ENCODE data around the gene ACHE.
"Not testable (repeated sequence)": the region's sequence is repeated elsewhere in the genome, so short reads cannot be mapped to it uniquely, and the experiment has no call there.

ACHE gene

DNA sequence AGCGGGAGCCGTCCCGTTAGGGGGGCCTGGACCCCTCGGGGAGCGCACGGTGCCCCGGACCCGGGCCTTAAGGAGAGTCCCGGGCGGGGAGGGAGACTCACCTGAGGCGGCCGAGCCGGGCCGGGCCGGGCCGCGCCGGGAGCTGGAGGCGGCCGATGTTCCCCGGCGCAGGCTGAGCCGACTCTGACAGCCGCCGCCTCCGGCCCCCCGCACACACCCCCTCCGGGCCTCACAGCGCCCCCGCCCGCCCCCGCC is at the start of gene ACHE:
Gene ACHE (minus strand): TSS at position 188 of the 255 bp plus-strand sequence. CDS start 1,656 bp downstream, outside the sequence.
- DNase-seq (ENCODE audit: low read depth in 2 of 2, low spot score in 1 of 2), result no peak

DNA sequence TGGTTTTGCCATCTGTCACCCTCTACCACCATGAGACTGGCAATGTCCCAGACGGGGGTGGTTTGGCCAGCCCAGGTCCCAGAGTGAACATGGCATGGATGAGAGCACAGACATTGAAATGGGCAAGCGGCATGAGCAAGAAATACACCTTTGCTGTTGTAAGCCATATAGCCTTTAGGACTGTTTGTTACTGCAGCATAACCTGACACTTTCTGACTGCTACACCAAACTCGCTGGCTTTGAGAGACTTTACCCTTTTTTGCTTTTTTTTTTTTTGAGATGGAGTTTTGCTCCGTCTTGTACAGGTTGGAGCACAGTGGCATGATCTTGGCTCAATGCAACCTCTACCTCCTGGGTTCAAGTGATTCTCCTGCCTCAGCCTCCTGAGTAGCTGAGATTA is 48.5 kb upstream of the ACHE start:
- no peak for DNase-seq (ENCODE audit: low read depth in 2 of 2, low spot score in 1 of 2)

DNA sequence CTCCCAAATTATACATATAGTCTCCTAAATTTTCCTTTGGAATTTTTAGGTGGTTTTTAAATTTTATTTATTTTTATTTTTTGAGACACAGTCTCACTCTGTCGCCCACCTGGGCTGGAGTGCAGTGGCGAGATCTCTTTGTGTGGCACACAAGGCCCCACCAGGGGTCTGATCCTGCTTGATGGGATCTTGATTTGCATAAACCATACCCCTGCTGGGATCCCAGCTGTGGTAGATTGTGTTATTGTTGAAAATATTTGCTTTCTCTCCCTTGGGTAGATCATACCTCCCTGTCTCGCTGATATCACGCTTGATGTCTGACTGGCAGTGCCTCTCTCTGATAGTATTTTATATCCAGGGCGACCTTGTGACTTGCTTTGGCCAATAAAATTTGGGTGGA is 48.0 kb upstream of the ACHE start:
- DNase-seq (ENCODE audit: low read depth in 2 of 2, low spot score in 1 of 2), result no peak

DNA sequence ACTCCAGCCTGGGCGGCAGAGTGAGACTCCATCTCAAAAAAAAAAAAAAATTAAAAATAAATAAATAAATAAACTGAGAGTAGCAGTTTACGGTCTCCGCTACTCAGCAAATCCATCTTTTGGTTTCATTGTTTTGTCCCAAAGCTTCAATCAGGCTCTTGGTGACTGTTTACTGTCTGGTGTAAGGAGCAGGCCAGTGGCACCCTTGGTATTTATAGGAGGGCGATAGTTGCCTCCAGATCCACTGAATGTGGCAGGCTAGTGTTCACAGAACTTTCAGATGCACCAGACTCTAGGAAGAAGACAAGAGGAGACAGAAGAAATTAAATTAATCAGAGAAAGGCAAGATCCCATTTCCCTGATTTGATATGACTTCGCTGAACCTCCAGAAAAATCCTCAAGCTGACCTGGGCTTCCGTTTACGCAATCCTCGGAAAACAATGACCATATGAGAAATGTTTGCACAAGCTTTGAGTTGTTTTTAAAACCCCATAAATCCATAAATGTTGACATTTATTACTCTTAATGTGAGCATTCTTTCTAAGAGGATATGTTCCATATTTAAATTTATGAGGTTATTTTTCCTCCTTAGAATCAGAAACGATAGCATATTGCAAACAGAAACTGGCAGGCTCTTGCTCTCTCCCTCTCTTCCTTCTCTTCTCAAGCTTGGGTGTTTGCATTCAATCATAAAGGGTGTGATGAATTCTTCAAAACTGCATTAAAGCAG is 46.5 kb upstream of the ACHE start:
- no peak for DNase-seq (ENCODE audit: low read depth in 2 of 2, low spot score in 1 of 2)

DNA sequence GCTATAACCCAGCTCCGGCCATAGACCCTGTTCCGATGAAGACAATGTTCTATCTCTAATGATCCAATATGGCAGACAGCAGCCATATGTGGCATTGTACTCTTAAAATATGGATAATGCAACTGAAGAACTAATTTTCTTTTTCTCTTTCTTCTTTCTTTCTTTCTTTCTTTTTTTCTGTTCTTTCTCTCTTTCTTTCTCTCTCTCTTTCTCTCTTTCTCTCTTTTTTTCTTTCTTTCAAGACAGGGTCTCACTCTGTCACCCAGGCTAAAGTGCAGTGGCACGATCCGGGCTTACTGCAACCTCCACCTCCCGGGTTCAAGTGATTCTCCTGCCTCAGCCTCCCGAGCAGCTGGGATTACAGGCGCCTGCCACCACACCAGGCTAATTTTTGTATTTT is 40.5 kb upstream of the ACHE start:
- not testable (repeated sequence) for DNase-seq (ENCODE audit: low read depth in 2 of 2, low spot score in 1 of 2)

DNA sequence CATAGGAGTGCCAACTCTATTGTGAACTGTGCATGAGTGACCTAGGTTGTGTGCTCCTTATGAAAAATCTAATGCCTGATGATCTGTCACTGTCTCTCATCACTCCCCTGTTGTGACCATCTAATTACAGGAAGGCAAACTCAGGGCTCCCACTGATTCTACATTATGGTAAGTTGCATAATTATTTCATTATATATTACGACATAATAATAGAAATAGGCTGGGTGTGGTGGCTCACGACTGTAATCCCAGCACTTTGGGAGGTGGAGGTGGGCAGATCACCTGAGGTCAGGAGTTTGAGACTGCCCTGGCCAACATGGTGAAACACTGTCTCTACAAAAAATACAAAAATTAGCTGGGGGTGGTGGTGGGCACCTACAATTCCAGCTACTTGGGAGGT is 39.7 kb upstream of the ACHE start:
- not testable (repeated sequence) for DNase-seq (ENCODE audit: low read depth in 2 of 2, low spot score in 1 of 2)

DNA sequence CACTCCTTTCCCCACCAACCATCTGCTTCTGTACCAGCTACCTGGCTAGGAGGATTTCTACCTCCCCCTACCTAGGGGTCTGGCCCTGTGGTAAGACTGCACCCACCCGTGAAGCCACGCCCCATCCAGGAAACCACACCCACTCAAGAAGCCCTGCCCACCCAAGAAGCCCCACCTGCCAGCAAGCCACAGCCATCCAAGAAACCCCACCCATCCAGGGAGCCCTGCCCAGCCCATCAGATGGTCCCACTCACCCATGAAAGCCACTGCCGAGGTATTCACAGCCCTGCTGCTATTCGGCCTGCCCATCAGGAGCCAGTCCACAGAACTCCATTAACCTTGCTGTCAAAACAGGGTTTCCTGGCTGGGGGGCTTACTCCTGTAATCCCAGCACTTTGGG is 38.0 kb upstream of the ACHE start:
- DNase-seq (ENCODE audit: low read depth in 2 of 2, low spot score in 1 of 2), result no peak

DNA sequence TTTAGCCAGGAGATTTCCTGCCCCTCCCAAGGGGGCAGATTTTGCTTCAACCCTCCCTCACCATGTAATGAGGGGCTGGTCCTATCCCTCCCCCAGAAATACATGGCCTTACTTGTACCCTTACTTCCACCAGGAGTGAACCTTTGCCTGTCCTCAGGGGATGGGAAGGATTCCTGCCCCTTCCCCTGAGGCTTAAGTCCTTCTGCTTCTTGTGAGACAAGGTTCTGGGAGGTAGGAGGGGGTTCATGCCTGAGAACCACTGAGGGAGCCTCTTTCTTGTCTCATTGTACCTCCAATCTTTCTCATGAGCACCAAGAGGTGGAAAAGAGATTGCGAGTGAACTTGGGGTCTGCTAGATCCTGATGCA is 34.1 kb upstream of the ACHE start:
- DNase-seq (ENCODE audit: low read depth in 2 of 2, low spot score in 1 of 2), result no peak

DNA sequence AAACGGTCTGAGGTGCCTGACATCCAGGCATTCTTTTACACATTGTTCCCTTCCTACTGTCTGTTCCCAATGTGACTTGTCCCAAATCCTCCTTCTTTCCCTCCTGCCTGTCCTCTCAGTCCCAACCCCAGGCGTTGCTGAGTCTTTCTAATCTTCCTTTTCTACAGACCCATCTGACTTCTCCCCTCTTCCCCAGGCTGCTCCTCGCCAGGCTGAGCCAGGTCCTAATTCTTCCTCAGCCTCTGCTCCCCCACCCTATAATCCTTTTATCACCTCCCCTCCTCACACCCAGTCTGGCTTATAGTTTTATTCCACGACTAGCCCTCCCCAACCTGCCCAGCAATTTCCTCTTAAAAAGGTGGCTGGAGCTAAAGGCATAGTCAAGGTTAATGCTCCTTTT is 27.9 kb upstream of the ACHE start:
- DNase-seq (ENCODE audit: low read depth in 2 of 2, low spot score in 1 of 2), result not testable (repeated sequence)

DNA sequence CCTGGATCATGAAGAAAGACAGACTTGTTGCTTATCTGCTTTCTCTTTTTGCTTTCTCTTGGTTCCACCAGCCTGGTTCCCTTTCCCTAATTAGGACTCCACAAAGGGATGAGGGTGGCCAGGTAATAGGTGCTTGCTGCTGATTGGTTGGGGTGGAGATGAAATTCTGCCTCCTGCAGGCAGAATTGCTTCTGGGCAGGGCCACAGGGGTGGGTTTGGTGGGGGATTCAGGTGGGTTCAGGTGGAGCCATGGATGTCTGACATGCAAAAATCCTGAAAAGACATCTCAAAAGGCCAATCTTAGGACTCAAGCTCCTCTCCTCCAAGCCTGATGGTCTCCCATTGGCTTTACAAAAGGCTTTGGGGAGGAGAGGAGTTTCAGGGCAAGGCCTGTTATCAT is 25.4 kb upstream of the ACHE start:
- DNase-seq (ENCODE audit: low read depth in 2 of 2, low spot score in 1 of 2), result no peak

DNA sequence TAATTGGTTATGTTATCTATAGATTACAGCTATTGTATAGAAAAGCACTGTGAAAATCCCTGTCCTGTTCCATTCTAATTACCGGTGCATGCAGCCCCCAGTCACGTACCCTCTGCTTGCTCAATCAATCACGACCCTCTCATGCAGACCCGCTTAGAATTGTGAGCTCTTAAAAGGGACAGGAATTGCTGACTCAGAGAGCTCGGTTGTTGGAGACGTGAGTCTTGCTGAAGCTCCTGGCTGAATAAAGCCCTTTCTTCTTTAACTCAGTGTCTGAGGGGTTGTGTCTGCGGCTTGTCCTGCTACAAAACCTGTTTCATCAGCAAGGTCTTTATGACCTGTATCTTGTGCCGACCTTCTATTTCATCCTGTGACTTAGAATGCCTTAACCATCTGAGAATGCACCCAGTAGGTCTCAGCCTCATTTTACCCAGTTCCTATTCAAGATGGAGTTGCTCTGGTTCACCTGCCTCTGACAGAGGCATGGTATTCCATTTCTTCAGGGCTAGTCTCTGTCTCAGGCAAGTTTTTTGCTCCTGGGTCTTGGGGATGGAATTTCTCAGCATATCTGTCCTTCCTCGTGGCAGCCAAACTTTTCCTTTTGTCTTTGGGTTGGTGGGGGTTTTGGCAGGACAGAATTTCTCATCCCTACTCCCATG is 24.2 kb upstream of the ACHE start:
- DNase-seq (ENCODE audit: low read depth in 2 of 2, low spot score in 1 of 2), result not testable (repeated sequence)

DNA sequence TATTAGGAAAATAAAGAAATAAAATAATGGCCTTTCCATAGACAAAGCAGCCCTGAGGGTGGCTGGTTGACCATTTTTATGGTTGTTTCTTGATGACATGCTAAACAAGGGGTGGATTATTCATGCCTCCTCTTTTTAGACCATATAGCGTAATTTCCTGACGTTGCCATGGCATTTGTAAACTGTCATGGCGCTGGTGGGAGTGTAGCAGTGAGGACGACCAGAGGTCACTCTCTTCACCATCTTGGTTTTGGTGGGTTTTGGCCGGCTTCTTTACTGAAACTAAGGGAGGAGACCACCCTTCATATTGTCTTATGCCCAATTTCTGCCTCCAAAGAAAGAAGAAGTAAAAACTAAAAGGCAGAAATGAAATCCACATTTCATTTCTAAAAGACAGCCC is 23.6 kb upstream of the ACHE start:
- not testable (repeated sequence) for DNase-seq (ENCODE audit: low read depth in 2 of 2, low spot score in 1 of 2)

DNA sequence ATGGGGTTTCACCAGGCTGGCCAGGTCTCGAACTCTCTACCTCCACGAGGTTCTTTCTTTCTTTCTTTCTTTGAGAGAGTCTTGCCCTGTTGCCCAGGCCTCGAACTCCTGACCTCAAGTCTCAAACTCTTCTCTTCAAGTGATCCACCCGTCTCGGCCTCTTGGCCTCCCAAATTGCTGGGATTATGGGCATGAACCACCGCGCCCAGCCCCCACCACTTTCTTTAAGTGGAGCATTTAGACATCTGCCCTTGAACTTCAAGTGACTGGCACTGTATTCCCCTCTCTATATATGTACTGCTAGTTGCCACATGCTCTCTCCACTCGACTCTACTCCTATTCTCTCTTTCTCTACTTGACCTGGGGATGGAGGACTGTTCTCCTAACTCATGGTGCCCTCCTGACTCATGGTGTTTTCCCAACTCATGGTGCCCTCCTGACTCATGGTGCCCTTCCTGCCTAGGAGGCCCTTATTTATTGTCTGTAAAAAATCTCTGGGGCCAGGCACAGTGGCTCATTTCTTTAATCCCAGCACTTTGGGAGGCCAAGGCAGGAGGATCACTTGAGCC is 19.3 kb upstream of the ACHE start:
- DNase-seq (ENCODE audit: low read depth in 2 of 2, low spot score in 1 of 2), result no peak

DNA sequence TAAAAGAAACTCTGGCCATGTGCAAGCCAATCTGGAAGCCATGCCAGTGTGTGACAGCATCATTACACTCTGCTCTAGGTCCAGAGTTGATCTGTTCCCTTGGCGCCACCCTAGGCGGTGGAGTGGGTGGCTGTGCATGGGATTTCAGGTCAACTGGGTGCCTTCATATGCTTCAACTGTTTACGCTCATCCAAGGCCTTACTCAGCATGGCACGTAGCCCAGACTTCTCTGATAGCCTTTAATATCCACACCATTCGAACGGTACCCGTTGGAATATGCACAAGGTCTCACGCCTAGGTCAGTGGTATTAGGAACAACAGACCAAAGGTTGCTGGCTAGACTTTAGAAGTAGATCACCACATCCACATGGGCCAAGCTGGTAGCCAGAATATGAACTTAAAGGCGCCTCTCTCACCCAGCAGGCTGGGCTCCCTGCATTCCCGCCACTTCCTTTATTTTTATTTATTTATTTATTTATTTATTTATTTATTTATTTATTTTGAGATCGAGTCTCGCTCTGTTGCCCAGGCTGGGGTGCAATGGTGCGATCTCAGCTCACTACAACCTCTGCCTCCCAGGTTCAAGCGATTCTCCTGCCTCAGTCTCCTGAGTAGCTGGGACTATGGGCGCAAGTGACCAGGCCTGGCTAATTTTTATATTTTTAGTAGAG is 18.7 kb upstream of the ACHE start:
- DNase-seq (ENCODE audit: low read depth in 2 of 2, low spot score in 1 of 2), result no peak

DNA sequence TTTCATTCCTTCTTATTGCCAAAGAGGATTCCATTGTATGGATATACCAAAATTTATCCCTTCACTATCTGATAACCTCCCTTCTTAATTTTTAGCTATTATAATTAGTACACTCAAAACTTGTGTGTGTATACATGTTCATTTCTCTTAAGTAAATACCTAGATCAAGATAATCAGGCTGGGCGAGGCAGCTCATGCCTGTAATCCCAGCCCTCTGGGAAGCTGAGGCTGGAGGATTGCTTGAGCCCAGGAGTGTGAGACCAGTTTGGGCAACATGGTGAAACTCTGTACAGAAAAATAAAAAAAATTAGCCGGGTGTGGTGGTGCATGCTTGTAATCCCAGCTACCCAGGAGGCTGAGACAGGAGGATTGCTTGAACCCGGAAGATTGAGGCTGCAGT is 15.8 kb upstream of the ACHE start:
- DNase-seq (ENCODE audit: low read depth in 2 of 2, low spot score in 1 of 2), result no peak

DNA sequence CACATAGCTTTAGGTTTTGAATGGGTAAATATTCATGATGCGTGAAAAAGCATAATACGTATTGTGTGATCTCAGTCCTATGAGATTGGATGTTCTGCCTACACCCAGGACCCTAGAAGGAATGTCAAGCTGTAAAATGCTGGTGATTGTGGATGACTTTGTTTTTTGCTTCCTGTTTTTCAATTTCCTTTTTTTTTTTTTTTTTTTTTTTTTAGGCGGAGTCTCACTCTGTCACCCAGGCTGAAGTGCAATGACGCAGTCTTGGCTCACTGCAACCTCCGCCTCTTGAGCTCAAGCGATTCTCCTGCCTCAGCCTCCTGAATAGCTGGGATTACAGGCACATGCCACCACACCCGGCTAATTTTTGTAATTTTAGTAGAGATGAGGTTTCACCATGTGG is 14.8 kb upstream of the ACHE start:
- DNase-seq (ENCODE audit: low read depth in 2 of 2, low spot score in 1 of 2), result not testable (repeated sequence)

DNA sequence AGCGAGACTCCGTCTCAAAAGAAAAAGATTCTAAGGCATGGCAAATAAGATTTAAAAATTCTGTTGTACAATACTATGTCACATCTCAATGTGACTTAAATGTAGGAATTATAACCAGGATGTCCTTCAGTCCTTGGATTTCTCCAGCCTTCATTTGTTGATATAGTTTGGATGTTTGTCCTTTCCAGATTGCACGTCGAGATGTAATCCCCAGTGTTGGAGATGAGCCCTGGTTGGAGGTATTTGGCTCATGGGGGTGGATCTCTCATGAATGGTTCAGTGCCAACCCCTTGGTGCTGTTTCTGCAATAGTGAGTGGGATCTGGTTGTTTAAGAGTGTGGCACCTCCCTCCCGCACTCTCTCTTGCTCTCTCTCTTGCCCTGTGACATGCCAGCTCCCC is 12.8 kb upstream of the ACHE start:
- DNase-seq (ENCODE audit: low read depth in 2 of 2, low spot score in 1 of 2), result no peak

DNA sequence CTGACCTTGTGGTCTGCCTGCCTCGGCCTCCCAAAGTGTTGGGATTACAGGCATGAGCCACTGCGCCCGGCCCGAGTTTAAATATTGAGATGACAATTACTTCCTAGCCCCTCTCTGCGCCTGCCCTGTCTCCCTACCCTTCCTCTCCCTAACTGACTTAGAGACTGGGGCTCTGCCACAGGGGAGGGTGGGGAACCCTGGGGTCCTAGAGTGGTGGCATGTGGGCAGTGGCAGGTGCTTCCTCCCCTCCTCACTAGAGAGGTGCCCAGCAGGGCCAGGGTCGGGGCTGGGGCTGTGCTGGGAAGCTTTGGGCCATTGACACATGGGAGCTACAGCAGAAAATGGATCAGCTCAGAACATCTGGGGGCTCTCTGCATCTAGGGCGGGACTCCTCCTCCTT is 7.0 kb upstream of the ACHE start:
- DNase-seq (ENCODE audit: low read depth in 2 of 2, low spot score in 1 of 2), result no peak

DNA sequence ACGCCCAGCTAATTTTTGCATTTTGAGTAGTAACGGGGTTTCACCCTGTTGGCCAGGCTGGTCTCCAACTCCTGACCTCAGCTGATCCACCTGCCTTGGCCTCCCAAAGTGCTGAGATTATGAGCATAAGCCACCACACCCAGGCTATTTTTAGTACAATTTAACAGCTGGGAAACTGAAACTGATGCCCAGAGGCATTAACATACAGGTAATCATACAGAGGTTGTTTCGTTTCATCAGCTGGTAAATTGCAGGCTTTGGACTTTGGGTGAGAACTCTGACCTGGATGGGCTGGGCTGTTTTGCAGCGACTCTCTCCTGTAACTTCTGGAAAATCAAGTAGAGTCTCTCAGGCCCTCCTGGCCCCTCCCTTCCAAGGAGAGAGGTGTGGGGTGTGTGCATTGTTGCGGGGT is 6.2 kb upstream of the ACHE start:
- no peak for DNase-seq (ENCODE audit: low read depth in 2 of 2, low spot score in 1 of 2)

DNA sequence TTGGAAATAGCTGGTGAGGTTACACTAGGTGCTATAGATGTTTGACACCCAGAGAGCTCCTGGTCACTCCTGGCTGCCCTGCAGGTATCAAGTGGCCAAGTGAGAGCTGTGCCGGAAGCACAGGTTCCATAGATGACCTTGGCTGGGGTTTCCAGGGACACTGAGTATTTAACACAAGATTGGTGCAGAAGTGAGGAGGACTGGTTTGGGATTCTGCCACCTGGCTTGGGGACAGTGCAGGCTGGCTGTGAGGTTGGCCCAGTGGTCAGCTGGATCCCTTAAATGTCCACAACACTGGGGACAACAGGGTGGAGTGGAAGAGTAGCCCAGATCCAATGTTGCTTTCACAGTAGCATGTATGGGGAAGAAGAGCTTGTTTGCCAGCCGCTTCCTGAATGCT is 5.3 kb upstream of the ACHE start:
- DNase-seq (ENCODE audit: low read depth in 2 of 2, low spot score in 1 of 2), result no peak

DNA sequence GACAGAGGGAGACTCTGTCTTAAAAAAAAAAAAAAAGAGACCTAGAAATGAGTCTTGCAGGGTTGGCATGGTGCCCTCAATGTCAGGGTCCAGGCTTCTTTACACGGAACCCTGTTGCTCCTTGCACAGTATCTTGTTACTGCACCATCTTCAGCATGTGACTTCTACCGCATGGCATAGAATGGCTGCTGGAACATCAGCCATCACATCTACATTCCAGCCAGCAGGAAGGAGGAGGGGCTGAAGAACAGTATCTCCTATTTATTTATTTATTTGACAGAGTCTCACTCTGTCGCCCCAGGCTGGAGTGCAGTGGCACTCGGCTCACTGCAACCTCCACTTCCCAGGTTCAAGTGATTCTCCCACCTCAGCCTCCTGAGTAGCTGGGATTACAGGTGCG is 3.7 kb upstream of the ACHE start:
- no peak for DNase-seq (ENCODE audit: low read depth in 2 of 2, low spot score in 1 of 2)

DNA sequence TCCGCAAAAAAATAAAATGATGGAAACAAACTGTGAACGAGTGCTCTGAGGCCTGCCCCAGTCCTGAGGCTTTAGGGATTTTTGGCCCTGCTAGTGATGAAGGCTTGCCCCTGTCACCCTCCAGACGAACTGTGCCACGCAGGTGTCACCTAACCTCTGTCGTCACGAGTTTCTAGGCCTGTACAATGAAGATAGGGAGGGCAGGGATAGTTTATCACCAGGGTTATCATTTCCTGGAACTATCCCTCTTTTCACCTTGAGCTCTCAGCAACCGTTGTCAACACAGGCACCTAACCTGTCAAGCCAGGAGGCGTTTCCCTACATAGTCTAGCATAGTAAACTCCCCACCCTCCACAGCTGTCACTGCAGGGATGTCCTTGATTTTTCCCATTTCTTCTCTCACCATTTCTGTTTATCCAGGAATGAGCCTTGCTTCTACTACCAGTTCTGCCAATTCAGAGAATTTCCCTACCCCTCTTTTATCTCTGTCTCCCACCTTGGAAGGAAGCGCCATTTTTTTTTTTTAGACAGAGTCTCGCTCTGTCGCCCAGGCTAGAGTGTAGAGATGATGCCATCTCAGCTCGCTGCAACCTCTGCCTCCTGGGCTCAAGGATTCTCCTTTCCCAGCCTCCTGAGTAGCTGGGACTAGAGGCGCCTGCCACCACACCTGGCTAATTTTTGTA is 2.2 kb upstream of the ACHE start:
- no peak for DNase-seq (ENCODE audit: low read depth in 2 of 2, low spot score in 1 of 2)

Measured in stimulated activated CD8-positive, alpha-beta memory T cell treated with anti-CD3 and anti-CD28 coated beads, Interleukin-4, amount 100 ng/mL, for 4 hours (primary cell).